DND-41 (cell line): ENCODE measurements around the gene NEGR1.

ENCODE experiments used
- CTCF ChIP-seq: IDR thresholded peaks from 2 replicates; pipeline ENCODE4 v1.5.1; 2012; ENCODE audit warnings: borderline replicate concordance, low read length, moderate library complexity, mild to moderate bottlenecking; ENCODE audit not compliant: poor library complexity, severe bottlenecking; ENCODE audit errors: extremely low read depth
- EZH2 ChIP-seq: IDR thresholded peaks from 3 replicates; pipeline ENCODE4 v1.6.1; 2012; ENCODE audit warnings: borderline replicate concordance, low read depth, mild to moderate bottlenecking, moderate library complexity, low read length, inconsistent platforms; ENCODE audit not compliant: severe bottlenecking

DNA sequence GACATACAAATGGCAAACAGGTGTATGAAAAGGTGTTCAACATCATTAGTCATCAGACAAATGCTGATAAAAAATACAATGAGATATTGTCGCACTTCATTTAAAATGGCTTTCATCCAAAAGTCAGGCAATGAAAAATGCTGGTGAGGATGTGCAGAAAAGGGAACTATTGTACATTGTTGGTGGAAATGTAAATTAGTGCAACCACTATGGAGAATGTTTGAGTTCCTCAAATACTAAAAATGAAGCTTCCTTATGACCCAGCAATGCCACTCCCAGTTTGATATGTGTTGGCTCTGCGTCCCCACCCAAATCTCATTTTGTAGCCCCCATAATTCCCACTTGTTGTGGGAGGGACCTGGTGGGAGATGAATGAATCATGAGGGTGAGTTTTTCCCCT lies 891.8 kb downstream of the NEGR1 start:
- no peak for TF ChIP-seq EZH2
- no peak for TF ChIP-seq CTCF
